IgD-negative memory B cell (primary cell): ENCODE results near the gene GNAO1. TPM values are rescaled to one million over a fixed set of nuclear protein-coding genes. Genes with fewer than 3 reads are reported as not detected.

Source experiments
- H3K27ac Mint-ChIP-seq, 3 donors: one replicate each; pipeline ENCODE4 v1.8.0; 2020 to 2022; ENCODE audit warnings: mild to moderate bottlenecking in 3 of 3, mixed read lengths in 3 of 3, moderate library complexity in 1 of 3
- H3K27me3 Mint-ChIP-seq: one replicate; pipeline ENCODE4 v1.8.0; 2021; ENCODE audit warnings: mixed read lengths
- H3K36me3 Mint-ChIP-seq: one replicate; pipeline ENCODE4 v1.8.0; 2020; ENCODE audit warnings: mild to moderate bottlenecking, mixed read lengths
- H3K4me1 Mint-ChIP-seq, 3 donors: one replicate each; pipeline ENCODE4 v1.8.0; 2020 to 2022; ENCODE audit warnings: mixed read lengths in 3 of 3, mild to moderate bottlenecking in 1 of 3
- H3K4me3 Mint-ChIP-seq, 4 donors: one replicate each; pipeline ENCODE4 v1.8.0; 2020 to 2022; ENCODE audit warnings: mild to moderate bottlenecking in 4 of 4, mixed read lengths in 4 of 4, moderate library complexity in 3 of 4
- H3K9me3 Mint-ChIP-seq, 3 donors: one replicate each; pipeline ENCODE4 v1.8.0; 2020 to 2021; ENCODE audit warnings: mixed read lengths in 3 of 3, mild to moderate bottlenecking in 1 of 3
- polyA plus RNA-seq: library from polyadenylated mRNA; unstranded; fragments of 300-500 nt; fragmentation: Illumina TruSeq; gene quantifications from one replicate; pipeline ENCODE4 v1.2.3, GENCODE V29; 2021

GNAO1 gene
- polyA plus RNA-seq, 1 donor from 2014 or later = 0.58 TPM

DNA sequence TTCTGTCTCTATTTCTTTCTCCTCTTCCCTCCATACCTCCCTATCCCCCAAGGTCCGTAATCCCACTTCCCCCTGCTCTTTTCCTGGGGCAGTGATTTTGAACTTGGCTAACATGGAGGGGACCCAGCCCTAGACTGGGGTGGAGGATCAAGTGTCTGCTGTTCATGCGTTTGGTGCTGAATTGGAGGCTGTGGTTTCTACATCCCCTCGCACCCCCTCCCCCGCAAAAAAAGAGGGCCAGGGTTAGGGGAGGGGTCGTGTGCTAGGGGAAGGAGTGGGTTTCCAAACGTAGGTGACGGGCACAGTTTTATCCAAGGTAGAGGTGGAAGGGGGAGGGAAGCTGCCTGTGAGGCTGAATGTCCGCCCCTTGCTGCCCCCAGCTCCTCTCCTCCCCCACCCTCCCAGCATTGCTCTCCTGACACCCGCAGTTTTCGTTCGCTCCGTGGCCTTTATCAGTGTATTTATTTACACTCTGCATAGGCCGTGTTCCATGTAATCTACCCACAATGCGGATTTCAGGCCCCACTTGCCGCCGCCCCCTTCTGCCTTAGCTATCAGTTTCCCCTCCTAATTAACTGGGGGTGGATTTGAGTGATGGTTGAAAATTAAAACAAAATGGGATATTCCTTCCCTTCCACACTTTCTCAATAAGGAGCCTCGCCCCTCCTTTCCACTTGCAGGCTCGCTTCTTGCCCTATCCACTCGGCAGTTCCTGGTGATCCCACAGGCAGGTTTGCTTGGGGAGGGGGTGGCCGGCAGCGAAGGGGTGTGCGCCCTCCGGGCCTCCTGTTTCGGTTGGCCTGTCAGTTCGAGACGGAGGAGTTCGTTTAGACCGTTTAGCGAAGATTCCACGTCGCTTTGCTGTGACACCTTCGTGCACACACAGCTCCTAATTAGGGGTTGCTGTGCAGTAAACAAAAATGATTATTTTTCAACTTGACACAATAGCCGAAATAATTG is 2.0 kb downstream of the GNAO1 start:
- peaks cover 38% of the 10 kb centered on the region for H3K27me3 Mint-ChIP-seq
- H3K4me1 Mint-ChIP-seq = peaks cover 6 to 14% (median 13%) of the 10 kb centered on the region in 3 donors
- no peaks in the 10 kb centered on the region for H3K36me3 Mint-ChIP-seq
- H3K27ac Mint-ChIP-seq = peak overlapping the region; percentile 46 to 74 (median 53)
- no peaks in the 10 kb centered on the region for H3K9me3 Mint-ChIP-seq
- peak overlapping the region; percentile 59 to 84 (median 82) for H3K4me3 Mint-ChIP-seq

DNA sequence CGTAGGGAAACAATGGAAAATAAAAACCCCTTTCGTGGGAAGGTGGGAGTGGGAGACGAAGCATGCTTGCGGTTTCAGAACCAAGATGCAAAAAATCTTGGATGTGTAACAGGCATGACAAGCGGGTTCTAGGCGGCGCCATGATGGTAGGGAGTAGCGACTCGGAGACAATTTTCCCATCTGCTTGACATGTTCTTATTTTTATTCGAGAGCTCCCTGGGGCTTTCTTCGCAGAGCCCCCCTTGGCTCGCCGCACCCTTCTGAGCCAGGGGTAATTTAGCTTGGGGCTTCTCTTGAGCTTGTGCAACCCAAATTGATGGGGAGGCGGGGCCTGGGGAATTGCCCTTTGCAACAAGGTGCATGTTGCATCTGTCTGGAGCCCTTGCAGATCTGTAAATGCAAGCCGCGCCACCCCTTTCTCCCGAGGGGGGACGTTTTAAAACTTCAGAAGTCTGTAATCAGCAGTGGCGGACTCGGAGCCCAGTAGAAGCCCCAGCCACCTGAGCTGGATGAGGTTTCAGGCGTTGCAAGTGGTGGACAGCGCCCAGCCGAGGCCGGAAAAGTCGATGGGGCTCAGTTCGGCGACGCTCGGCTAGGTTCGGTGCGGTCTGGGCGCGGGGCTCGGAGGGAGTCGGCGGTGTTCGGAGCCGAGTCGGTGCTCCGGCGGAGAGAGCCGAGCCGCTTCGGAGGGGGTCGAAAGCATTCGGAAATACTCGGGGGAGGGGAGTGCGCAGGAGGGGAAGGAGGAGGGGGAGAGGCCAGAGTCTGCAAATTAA is 2.9 kb downstream of the GNAO1 start:
- peaks cover 13 to 22% (median 21%) of the 10 kb centered on the region in 3 donors for H3K4me1 Mint-ChIP-seq
- H3K27ac Mint-ChIP-seq = peak overlapping the region in 2 of 3 donors; percentile 46 to 74
- H3K9me3 Mint-ChIP-seq = no peaks in the 10 kb centered on the region
- H3K27me3 Mint-ChIP-seq = peaks cover 37% of the 10 kb centered on the region
- H3K36me3 Mint-ChIP-seq = no peaks in the 10 kb centered on the region
- peak overlapping the region; percentile 59 to 84 (median 82) for H3K4me3 Mint-ChIP-seq

DNA sequence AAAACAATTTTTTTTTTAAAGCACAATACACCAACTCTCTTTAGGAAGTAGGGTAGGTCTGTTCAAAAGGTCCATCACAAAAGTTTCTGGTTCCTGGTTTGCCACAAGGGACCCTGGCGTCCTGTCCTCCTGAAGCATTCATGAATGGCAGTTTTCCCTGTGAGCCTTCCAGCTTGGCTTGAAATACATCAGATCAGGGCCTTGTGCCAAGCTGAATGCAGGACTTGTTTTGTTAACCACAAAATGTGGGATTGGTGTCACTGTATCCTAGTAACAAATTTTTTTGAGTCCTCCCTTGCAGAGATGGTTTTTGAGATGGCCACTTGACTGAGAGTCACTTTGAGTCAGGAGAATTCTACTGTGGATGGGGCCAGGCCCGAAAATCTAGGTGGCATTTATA is 3.9 kb downstream of the GNAO1 start:
- Mint-ChIP-seq H3K36me3 (no peaks in the 10 kb centered on the region), H3K4me1 (peaks cover 17 to 31% (median 27%) of the 10 kb centered on the region in 3 donors), H3K27me3 (peaks cover 29% of the 10 kb centered on the region), H3K4me3 (peak overlapping the region in 1 of 4 donors; percentile 81), H3K27ac (peak overlapping the region in 1 of 3 donors; percentile 74), H3K9me3 (no peaks in the 10 kb centered on the region)

DNA sequence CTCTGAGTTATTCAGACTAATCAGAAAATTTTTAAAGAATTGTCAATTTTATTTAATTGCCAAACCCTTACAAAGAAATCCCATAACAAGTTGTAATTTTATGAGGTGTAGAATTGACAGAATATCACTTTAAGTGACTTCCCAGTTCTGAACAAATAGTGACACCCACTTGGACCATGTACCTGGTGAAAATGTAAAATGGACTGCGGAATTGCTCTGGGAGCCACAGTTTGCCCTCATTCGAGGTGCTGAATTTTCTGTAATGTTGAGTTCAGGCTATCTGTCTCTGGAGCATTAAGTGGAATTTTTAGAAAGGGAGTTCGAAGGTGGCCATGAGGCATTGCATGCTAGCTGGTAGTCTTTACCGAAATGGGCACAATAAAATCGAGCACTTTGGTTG is 5.1 kb downstream of the GNAO1 start:
- no peaks in the 10 kb centered on the region for H3K9me3 Mint-ChIP-seq
- peaks cover 17 to 36% (median 27%) of the 10 kb centered on the region in 3 donors for H3K4me1 Mint-ChIP-seq
- H3K27me3 Mint-ChIP-seq = peaks cover 27% of the 10 kb centered on the region
- H3K27ac Mint-ChIP-seq = no peak overlapping the region
- H3K4me3 Mint-ChIP-seq = no peak overlapping the region
- no peaks in the 10 kb centered on the region for H3K36me3 Mint-ChIP-seq

DNA sequence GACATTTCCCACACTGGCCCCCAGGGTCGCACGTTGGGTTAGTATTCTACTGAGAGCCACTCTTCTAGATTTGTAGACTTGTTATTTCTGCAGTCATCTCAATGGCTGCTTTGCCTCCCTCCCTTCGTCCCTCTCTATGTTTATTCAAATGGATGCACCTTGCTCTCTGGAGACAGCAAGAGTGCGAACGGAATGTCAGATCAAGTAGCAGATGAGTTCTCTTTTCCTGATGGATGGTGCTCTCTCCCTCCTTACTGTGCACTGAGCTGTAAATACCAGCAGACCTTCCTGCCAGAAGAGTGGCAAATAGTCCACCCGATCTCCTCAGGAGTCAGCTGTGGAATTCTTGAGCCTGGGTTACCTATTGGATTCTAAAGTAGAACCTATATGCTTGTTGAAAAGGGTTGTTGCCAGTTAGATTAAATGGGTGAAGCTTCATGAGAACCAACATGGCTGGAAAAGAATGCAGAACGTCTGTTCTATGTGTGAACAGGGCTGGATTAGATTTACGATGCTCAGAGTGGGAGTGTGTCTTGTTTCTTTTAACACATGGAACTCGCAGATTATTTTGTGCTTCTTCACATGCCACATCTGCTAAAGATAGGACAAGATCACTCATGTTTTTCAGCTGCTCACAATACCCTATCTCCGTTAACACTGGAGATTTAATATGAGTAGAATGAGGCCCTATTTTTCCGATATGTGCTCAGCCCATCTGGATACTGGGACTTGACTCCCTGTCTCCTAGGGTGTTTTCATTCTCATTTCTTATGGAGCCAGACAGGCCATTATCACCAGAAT is 6.1 kb downstream of the GNAO1 start:
- Mint-ChIP-seq H3K36me3 (no peaks in the 10 kb centered on the region), H3K27ac (no peak overlapping the region), H3K9me3 (no peaks in the 10 kb centered on the region), H3K27me3 (peaks cover 24% of the 10 kb centered on the region), H3K4me1 (peaks cover 17 to 36% (median 27%) of the 10 kb centered on the region in 3 donors), H3K4me3 (no peak overlapping the region)

DNA sequence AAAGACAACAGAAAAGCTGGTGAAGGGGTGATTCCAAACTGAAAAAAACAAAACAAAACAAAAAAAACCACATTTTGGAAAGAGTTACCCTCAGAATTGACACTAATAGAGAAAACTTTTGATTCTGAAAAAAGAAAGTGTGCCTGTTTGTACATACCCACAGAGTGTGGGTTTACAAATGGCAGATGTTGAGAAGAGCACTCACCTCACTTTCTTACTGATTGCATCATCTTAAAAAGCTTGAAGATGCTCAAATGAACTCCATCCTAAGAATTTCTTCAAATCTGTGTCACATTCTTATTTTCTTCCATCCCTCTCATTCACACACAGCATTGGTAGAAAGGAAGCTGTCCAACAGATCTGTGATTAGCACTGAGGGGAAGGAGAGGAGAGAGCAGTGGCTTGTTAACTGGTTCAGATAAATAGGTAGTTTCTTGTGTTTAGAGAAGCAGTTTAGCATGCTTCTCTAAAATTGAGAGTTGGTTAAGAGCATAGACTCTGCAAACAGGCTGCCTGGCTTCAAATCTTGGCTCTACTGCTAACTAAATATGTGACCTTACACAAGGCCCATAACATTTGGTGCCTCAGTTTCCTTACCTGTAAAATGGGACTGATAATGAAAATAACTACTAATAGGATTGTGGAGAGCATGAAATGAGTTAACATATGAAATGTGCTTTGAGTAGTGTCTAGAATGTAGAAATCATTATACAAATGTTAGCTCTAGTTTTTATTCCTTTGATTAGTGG is 6.9 kb downstream of the GNAO1 start:
- no peaks in the 10 kb centered on the region for H3K9me3 Mint-ChIP-seq
- no peak overlapping the region for H3K4me3 Mint-ChIP-seq
- no peak overlapping the region for H3K27ac Mint-ChIP-seq
- peaks cover 18% of the 10 kb centered on the region for H3K27me3 Mint-ChIP-seq
- peaks cover 14 to 36% (median 27%) of the 10 kb centered on the region in 3 donors for H3K4me1 Mint-ChIP-seq
- no peaks in the 10 kb centered on the region for H3K36me3 Mint-ChIP-seq

DNA sequence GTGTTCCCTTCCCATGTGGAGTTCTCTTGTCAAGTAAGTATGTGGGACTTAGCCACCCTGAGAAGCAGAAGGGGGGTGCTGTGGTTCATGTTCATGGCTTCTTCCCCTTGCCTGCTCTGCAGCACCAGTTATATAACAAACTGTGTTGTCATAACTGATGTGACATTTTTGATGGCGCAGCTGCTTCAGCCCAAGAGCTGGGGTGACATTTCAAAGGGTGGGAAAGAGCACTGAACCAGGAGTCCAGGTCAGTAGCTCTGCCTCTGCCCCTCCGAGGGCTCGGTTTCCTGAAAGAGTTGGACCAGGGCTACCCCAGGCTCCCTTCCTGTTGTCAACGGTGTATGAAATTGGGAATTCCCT is 7.4 kb downstream of the GNAO1 start:
- Mint-ChIP-seq H3K4me1 (peaks cover 11 to 32% (median 26%) of the 10 kb centered on the region in 3 donors), H3K27ac (no peak overlapping the region), H3K4me3 (peak overlapping the region in 1 of 4 donors; percentile 63), H3K9me3 (no peaks in the 10 kb centered on the region), H3K36me3 (no peaks in the 10 kb centered on the region), H3K27me3 (peaks cover 12% of the 10 kb centered on the region)

DNA sequence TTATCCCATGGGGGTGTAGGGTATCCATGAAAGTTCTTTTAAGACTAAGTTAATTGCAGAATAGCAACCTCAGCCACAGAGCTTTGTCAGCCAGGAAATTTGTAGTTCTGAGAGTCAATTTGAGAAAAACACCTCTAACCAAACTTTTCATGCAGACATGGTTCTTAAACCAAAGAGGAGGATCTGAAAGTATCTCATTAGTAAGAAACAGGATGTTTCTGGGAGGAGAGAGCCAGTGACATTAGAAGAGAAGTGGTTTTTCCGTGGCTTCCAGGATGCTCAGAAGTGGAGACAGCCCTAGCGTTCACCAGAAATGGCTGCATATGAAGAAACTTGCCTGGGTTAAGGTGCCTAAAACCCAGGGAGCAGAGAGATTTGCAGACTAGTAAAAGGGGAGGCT is 7.9 kb downstream of the GNAO1 start:
- peaks cover 11 to 28% (median 22%) of the 10 kb centered on the region in 3 donors for H3K4me1 Mint-ChIP-seq
- no peaks in the 10 kb centered on the region for H3K9me3 Mint-ChIP-seq
- H3K27me3 Mint-ChIP-seq = peaks cover 8% of the 10 kb centered on the region
- H3K36me3 Mint-ChIP-seq = no peaks in the 10 kb centered on the region
- H3K27ac Mint-ChIP-seq = peak overlapping the region in 1 of 3 donors; percentile 33
- H3K4me3 Mint-ChIP-seq = peak overlapping the region in 1 of 4 donors; percentile 63

DNA sequence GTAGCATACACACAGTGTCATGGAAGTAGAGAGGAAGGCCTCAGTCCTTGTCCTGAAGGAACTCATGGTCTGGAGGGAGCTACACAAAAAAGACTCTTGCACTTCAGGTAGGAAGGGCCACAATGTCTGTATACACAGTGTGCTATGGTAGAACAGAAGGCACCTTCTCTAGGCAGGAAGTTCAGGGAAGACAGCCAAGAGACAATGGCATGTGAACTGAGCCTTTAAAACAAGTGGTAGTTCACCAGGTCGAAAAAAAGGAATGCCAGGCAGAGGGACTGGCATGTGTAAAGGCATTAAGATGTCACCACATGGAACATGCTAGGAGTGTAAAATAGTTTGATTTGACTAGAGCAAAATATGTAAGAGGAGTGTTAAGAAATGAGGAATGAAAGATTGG is 9.7 kb downstream of the GNAO1 start:
- Mint-ChIP-seq H3K27ac (no peak overlapping the region), H3K27me3 (no peaks in the 10 kb centered on the region), H3K36me3 (peaks cover 2% of the 10 kb centered on the region), H3K4me1 (peaks cover 14 to 24% (median 18%) of the 10 kb centered on the region in 3 donors), H3K4me3 (no peak overlapping the region), H3K9me3 (no peaks in the 10 kb centered on the region)

DNA sequence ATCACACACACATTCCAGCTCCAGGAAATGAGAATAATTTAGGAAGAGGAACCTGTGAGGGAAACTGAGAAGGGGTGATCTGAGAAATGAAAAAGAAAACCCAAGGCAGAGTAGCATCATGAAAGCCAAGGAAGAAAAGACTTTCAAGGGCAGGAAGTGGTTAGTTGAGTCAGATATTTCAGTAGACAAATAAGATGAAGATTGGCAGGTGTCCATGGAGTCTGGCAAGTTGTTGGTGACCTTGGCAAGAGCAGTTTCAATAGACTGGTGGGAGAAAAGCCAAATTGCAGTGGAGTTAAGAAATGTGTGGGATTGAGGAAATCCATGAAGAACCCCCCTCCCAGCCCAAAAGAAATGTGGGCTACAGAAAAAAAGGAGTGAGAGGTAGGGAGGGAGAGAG is 10.7 kb downstream of the GNAO1 start:
- Mint-ChIP-seq H3K27me3 (no peaks in the 10 kb centered on the region), H3K27ac (no peak overlapping the region), H3K4me1 (peaks cover 14 to 24% (median 18%) of the 10 kb centered on the region in 3 donors), H3K4me3 (no peak overlapping the region), H3K36me3 (peaks cover 2% of the 10 kb centered on the region), H3K9me3 (no peaks in the 10 kb centered on the region)

DNA sequence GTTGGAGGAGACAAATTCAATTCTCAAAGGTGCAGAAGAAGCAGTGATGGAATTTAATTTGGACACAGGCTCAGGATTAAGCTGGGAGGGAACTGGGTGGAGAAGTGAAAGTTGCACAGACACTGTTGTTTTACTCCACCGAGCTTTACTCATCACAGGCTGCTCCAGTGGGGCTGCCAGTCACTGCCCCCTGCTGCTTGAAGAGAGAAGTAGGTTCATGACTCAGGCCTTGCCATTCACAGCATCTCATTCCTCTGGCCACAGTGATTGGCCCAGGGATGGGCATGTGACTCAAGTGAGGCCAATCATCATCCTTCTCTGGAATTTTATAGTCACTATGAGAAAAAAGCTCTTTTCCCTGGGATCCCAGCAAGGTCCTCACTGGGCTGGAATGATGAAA is 11.8 kb downstream of the GNAO1 start:
- no peaks in the 10 kb centered on the region for H3K27me3 Mint-ChIP-seq
- H3K9me3 Mint-ChIP-seq = no peaks in the 10 kb centered on the region
- H3K36me3 Mint-ChIP-seq = peaks cover 2% of the 10 kb centered on the region
- no peak overlapping the region for H3K27ac Mint-ChIP-seq
- H3K4me3 Mint-ChIP-seq = no peak overlapping the region
- H3K4me1 Mint-ChIP-seq = peaks cover 14 to 24% (median 17%) of the 10 kb centered on the region in 3 donors

DNA sequence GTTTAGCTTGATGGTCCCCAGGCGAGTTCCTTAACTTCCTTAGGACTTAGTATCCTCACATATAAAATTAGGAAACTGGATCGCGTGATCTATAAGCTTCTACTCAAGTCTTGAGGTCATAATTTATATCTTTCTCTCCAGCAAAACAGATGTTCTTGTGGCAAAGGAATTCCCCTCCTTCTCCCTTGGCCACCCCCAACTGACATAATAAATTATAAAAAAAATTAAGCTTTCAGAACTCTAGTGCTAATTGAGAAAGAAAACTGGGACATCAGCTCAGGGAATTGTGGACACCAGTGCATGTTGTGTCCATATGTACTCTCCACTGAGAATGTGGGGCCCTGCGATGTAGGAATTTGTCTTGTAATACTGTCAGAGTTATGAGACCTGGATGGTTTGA is 13.5 kb downstream of the GNAO1 start:
- Mint-ChIP-seq H3K27me3 (no peaks in the 10 kb centered on the region), H3K27ac (no peak overlapping the region), H3K4me3 (no peak overlapping the region), H3K9me3 (no peaks in the 10 kb centered on the region), H3K4me1 (peaks cover 0 to 8% (median 3%) of the 10 kb centered on the region in 3 donors), H3K36me3 (peaks cover 2% of the 10 kb centered on the region)

DNA sequence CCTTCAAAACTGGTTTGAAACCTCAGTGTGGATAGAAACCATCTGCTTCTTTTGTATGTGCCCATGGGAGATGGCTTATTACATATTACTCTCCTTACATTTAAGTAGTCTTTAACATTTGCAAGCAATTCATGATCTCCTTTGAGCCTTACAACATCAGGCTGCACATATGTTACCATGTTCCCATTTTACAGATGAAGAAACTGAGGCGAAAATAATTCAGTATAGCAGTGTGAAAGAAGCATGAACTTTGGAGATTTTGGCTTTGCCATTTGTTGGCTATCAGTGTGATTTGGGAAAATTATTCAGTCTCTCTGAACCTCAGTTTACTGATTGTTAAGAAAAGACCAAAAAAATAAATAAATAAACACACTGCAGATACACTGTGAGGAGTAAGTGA is 15.7 kb downstream of the GNAO1 start:
- H3K27me3 Mint-ChIP-seq = no peaks in the 10 kb centered on the region
- H3K4me1 Mint-ChIP-seq = peaks cover 0 to 3% (median 0%) of the 10 kb centered on the region in 3 donors
- H3K36me3 Mint-ChIP-seq = peaks cover 2% of the 10 kb centered on the region
- H3K27ac Mint-ChIP-seq = no peak overlapping the region
- H3K9me3 Mint-ChIP-seq = no peaks in the 10 kb centered on the region
- no peak overlapping the region for H3K4me3 Mint-ChIP-seq

DNA sequence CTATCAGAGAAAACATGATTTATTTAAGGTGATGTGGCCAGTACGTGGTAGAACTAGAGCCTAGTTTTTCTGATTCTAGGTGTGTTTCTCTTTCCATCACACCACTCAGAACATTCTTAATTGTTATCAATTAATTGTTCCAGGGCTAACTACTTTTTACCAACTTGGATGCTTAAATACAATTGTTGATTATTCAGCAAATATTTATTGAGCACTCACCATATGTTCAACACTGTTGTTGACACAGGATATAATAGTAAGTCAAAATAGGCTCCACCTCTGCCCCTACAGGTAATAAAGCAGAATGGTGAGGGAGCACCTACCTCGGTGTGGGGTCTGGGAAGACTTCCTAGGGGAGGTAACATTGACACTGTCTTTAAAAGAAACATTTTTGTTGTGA is 16.1 kb downstream of the GNAO1 start:
- H3K36me3 Mint-ChIP-seq = peaks cover 2% of the 10 kb centered on the region
- peaks cover 2% of the 10 kb centered on the region for H3K27me3 Mint-ChIP-seq
- no peaks in the 10 kb centered on the region for H3K9me3 Mint-ChIP-seq
- peaks cover 0 to 3% (median 0%) of the 10 kb centered on the region in 3 donors for H3K4me1 Mint-ChIP-seq
- no peak overlapping the region for H3K27ac Mint-ChIP-seq
- no peak overlapping the region for H3K4me3 Mint-ChIP-seq
